GM10266 (cell line): ENCODE data around the gene TPP2.

Experiments
- DNase-seq: peaks from one replicate; pipeline ENCODE4 v3.0.0; 2012; ENCODE audit errors: extremely low spot score
- CTCF ChIP-seq: IDR thresholded peaks from 2 replicates; pipeline ENCODE4 v1.5.1; 2012; ENCODE audit warnings: mild to moderate bottlenecking, low read depth; ENCODE audit not compliant: control insufficient read depth, insufficient read depth; ENCODE audit errors: missing control alignments

TPP2 gene

GRCh38 chr13:102670130-102670529, 73.3 kb downstream of the TPP2 start:
- no peak for DNase-seq

GRCh38 chr13:102675115-102675514, 78.3 kb downstream of the TPP2 start:
- no peak for DNase-seq

More at GRCh38 chr13:102670130-102670529, 73.3 kb downstream of the TPP2 start:
- no peak for TF ChIP-seq CTCF

GRCh38 chr13:102677122-102677521, 80.3 kb downstream of the TPP2 start:
- no peak for DNase-seq
- no peak for TF ChIP-seq CTCF

More at GRCh38 chr13:102675115-102675514, 78.3 kb downstream of the TPP2 start:
- TF ChIP-seq CTCF, result no peak

GRCh38 chr13:102678339-102679107, 81.7 kb downstream of the TPP2 start:
- no peak for TF ChIP-seq CTCF
- DNase-seq, result no peak

DNA sequence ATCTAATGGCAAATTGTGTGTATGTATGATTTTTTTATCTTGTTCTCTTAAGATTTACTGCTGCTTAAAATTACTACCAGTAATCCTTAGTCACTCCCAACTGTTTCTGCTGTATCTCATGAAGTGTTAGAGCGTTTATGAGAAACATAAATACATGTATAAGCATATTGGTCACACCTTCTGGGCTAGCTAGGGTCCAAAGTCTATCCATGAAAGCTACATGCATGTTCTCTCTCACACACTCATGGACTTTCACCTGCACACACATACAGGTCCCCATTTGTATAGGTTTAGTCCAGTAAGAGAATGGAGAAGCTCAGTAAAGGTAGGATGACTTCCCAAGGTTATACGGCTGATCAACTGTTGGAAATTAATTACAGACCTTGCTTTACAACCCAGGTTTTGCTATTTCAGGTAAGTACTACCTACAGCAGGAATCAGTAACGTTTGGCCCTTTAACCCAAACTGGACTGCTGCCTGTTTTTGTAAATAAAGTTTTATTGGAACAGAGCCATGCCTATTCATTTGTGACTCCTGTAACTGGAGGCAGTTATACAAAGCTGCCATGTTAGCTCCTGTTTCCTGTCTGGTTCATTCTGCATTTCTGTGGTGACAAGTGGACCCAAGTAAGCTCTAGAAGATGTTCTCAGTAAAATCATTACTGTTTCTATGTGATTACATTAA, 82.8 kb downstream of the TPP2 start:
- no peak for TF ChIP-seq CTCF
- DNase-seq, result no peak

- TF ChIP-seq CTCF, result no peak
These were observed 83.4 kb downstream of the TPP2 start for GRCh38 chr13:102680133-102680717.

More at GRCh38 chr13:102680133-102680717, 83.4 kb downstream of the TPP2 start:
- DNase-seq, result no peak
